Raji (cell line): Measurements from ENCODE around the gene TRIO.
A peak's percentile ranks its signal among the peaks of the same experiment; 100 is the strongest.

Experiments
- POLR2A ChIP-seq: IDR thresholded peaks from 2 replicates; pipeline ENCODE4 v1.6.1; 2011; ENCODE audit warnings: low read depth, low read length, control low read depth; ENCODE audit not compliant: insufficient read depth

TRIO gene

DNA sequence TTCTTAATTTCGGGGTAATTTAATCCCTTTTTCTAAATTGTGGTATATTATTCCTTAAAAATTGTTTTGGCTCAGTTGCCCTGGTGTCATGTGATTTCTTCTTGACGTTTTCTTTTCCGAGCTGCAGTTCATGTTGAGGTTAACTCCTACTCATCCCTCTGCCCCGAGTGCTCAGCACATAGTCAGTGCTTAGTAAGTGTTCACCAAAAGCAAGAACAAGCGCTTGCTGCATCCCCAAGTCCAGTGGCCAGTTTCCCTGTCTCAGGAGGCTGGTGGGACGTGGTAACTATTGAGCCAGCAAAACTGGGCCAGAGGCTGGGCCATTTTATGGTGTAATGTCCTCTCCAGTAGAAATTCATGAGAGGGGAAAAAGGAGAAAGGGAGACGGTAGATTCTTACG lies 23.3 kb downstream of the TRIO start:
- no peak for TF ChIP-seq POLR2A

DNA sequence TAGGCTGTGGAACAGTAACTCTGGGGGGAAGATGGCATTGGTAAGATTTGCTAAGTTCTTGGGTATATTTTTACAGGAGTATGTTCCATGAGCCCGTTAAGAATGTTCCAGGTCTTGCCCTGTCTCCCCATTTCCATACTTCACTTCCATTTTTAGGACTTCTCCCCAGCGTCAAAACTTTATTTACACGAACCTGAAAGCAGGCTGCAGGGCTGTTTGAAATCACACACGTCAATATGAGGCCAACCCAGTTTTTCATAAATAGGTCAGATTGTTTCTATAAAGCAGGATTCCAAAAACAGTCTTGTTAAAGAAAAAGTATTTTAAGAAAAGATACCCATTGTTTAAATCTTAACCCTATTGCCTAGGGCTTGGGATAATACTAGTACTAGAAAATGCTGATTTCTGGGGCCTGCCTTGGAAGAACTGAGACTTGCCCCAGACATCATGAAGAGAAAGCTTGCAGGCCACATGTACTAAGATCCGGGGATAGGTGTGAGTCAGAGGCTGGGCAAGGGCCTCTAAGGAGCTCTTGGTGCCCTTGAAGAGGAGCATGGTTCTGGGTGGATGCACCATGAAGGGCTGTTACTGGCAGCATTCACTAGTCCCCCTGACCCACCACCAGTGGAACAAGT lies 24.2 kb downstream of the TRIO start:
- 0 out of 2 replicates have a peak, but pooled peaks have one; percentile 16 for TF ChIP-seq POLR2A

DNA sequence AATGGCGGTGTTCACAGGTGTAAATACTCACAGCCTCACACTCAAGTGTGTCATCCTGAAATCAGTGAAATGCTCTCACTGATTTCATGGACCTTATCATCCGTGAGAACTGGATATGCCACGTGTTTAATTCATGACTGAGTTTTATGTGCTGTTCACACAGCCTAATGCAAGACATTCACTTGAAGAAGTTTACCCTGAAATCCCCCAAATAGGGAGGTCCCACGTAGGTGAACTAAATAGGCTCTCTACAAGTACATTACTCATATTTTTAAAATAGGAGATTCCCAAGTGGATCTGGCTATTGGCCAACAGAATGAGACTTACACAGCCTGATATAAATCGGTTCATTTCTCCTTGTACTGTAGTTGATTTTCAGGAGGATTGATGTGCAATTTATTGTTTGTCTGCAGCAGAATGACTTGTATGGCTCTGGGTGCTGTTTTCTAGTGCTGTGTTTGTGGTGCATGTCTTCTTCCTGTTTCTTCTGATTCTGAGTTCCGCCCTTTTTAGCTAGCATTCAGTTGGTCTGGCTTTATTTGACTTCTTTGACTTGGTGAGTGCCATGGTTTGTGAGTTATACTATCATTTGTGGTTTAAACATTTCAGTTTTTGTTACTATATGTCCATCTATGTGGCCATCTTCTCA lies 25.1 kb downstream of the TRIO start:
- TF ChIP-seq POLR2A, result peak; percentile 37; the same call in 1 of the 2 replicates

DNA sequence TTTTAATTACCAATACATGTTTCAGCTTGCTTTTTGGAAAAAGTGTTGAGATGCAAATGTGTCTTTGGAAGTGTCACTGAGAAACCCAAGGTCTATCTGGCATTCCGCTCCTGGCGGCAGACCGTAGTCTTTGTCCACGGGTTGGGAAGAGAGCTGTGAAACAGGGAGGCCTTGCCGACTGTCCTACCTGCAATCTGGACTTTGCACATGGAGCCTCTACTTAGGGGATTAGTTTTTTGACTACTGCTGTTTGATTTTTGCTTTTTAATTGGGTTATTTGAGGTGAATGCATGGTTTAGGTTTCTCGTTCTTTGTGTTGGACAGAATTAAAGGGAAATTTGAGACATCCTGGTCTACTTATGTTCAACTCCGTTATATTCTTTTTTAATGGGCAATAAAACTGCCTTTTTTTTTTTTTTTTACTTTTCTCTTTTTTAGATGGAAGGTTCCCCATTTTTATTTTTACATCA lies 25.7 kb downstream of the TRIO start:
- TF ChIP-seq POLR2A, result peak; percentile 38; the same call in 1 of the 2 replicates

DNA sequence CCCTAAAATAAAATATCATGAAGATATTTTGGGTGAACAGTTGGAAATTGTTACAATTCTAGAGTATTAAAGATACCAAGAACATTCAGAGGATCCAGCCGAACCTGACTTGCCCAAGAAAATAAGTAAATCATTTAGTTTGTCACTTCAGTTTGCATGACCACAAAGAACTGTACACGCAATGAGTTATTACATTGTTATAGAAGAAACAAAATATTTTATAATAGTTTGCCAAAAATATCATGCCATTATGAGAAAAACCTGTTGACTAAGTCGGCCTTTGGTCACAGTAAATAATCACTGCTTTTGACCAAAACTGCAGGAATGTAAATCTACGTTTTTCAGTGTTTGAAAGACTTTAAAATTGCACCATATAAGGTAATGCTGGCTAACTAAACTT lies 27.9 kb downstream of the TRIO start:
- TF ChIP-seq POLR2A, result no peak

DNA sequence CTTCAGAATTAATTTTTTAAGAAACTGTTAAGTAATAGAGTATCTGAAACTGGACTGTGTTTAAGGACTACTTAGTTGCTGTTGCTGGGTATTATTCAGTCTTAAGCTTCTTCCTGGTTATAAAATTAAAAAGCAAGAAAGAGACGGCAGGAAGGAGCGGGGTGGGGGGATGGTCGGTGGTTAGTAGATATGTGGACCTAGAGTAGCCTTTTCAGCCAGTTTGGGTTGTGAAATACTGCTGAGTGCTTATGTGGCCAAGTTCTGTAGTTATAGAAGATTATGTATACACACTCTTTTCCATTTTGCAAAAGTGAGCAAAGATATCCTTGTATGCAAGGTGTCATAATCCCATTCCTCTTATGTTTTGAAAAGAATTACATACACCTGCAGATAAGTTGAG lies 28.5 kb downstream of the TRIO start:
- no peak for TF ChIP-seq POLR2A

DNA sequence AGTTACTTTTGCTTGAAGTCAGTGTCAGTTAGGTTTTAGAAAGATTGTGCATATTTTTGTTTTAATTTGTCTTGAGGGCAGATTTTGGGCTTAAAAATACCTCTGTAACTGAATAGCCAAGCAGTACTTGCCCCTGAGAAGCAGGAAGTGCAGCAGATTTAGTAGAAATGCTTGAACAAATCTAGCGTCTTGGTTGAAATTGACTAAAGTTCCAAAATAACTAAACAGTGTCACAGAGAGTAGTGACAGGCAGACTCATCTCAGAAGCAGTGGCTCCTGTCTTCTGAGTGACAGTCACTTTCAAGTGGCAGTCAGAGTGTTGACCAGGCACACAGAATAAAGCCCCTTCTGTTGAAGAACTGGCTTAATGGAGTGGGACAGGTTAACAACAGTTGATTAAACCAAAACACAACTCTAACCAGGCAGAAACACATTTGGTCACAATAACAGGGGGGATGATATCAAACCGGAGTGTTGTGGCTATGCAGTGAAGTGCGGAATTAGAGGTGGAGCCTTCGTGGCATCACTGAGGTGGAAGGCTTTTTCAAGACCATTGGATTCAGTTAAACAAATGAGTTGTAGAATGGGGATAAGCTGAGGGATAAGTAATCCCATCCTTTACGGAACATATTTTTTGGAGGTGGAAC lies 29.1 kb downstream of the TRIO start:
- no peak for TF ChIP-seq POLR2A

DNA sequence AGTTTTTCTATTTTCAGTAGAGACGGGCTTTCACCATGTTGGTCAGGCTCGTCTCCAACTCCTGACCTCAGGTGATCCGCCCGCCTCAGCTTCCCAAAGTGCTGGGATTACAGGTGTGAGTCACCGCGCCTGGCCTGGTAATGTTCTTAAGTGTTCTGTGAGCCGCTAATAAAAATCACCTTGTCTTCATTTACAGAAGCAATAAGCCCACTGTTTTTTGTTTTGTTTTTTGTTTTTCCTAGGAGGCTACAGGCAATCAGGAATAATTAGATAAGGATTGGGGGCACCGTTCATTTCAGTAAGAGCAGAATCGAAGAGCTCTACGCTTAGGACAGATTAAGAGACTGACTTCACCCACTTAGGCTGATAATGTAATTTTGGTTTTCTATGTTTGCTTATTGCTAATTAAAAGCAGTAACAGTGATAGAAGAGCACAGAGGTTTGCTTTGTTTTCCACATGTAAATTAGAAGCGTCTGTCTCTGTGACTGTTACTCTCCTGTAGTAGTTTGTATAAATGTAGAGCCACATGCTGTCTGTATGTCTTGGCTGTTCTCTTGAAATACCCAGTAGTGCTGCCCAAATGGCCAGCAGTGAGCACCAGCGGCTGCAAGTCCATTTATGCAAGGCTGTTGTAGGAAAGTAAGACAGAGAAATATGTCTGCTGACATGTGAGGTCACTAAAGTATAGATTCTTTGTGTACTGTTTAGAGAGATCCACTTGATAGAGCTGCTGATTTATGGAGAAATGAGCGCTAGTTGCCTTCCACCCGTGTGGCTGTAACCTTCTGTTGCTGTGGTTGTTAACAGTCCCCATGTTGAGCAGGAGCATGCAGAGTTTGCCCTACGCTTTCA lies 30.5 kb downstream of the TRIO start:
- no peak for TF ChIP-seq POLR2A

DNA sequence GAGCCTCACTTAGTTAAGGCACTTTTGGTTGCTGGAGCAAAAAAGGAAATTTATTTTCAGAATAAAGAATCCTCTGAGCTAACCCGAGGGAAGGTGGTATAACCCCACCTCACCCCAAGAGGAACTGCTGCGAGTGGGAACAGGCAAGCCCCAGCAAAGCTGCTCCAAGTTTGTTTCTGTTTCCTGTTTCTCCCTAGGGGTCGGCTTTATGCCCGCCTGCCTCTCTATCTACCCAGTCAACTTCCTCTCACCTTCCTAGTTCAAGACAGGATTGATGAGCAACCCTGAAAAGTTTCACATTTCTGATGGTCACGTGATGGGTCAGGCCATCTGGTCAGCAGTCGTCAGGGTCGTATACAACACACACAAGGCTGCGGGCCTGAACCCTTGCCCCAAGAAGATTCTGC lies 31.1 kb downstream of the TRIO start:
- TF ChIP-seq POLR2A, result no peak

DNA sequence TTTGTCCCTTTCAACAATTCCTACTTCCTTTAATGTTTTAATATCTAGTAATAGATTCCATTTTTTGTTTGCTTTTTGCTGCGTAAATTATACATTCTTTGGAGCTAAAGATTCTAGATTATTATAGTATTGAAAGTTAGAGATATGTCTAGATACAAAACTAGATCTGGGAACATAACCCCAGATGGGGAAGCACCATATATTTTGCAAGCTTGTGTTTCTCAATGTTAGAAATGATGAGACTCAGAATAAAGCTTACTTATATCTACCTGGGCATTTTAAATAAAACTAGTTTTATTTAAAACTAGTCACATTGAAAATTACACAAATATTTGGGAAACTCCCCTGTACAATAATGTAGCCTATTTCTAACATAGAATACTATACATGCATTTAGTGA lies 32.2 kb downstream of the TRIO start:
- no peak for TF ChIP-seq POLR2A

DNA sequence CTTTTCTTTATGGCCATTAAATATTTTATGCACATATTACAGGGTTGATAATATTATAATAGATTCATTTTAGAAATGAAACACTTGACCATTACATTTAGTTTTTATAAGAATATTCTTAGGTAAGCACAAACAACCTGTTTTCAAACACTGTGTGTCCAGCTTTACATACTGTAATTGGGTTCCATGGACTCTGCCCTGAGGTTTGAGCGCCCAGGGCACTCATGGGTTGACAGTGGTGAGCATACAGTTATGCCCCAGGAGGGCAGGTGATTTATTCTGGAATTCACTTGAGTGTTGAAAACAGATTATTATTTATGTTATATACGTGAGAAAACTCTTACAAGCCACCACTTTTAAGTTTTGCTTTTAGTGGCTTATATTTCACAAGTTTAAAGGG lies 33.7 kb downstream of the TRIO start:
- TF ChIP-seq POLR2A, result no peak

DNA sequence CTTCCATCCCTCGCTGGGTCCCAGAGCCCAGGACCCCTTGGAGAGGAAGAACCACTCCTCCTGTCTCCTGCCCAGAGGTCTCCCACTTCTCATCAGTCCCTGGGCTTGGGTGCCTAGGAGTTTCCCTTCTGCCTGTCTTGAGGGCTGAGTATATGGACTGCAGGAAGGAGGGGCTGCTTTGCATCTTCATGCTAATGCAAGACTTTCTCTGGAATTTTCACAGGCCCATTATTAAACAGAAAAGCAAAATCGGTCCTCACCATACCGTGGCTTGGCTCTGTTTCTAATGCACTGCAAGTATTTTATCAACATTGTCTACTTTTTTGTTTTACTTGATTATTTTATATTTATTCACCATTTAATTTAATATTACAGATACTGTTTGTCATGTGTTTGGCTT lies 34.5 kb downstream of the TRIO start:
- no peak for TF ChIP-seq POLR2A

DNA sequence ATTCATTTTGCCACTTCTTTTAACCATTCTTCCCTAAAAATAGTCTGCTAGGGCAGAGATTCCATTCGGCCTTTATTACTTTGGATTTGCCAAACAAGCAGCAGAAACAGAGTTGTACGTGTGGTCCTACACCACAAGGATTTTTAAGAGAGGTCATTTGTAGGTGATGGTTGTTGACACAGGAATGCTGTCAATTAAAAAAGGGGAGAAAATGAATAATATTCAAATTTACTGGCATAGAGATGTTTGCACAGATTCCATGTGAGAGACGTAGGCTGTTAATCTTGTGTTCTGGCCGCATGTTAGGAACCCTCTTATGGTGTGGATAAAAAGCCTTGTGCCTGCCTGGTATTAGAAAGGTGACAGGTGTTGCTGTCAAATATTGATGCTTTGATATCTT lies 34.9 kb downstream of the TRIO start:
- no peak for TF ChIP-seq POLR2A

DNA sequence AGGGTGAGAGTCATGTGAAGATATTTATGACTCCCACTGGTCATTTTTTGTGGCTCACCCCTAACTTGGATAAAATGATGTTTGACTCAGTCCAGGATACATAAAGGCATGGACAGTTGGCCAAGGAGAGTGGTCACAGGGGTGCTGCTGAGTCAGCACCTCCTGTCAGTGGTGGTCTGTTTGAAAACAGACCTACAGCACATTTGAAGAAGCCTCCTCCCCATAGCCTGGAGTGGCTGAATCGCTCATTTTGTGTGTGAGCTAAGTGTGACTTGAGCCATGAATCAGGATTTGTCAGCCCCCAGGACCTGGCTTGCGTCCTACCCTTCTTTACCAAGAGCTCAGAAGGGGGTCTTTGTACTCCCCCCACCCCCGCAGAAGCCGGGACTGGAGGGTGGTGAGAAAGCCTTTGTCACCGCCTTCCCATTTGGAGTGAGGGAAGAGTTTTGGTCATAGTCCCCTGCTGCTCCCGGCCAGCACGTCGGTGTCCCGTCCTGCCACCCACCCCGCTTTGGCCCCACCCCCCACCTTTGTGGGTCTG lies 35.6 kb downstream of the TRIO start:
- no peak for TF ChIP-seq POLR2A

DNA sequence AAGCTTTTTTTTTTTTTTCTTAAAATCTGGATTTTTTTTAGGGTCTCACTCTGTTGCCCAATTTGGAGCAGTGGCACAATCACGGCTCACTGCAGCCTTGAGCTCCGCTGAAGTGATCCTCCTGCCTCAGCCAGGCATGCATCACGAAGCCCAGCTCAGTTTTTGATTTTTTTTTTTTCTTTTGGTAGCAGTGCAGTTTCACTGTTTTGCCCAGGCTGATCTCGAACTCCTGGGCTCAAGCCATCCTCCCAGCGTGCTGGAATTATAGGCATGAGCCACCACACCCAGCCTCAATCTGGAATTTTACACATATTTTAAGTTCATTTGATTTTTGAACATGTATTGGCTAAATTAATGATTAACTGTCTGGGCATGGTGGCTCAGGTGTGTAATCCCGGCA lies 36.3 kb downstream of the TRIO start:
- no peak for TF ChIP-seq POLR2A
